Measurements from ENCODE around the gene KRTAP16-1. TPM values are rescaled to one million over a fixed set of nuclear protein-coding genes. Genes with fewer than 3 reads are reported as not detected.

Gene KRTAP16-1, protein sequence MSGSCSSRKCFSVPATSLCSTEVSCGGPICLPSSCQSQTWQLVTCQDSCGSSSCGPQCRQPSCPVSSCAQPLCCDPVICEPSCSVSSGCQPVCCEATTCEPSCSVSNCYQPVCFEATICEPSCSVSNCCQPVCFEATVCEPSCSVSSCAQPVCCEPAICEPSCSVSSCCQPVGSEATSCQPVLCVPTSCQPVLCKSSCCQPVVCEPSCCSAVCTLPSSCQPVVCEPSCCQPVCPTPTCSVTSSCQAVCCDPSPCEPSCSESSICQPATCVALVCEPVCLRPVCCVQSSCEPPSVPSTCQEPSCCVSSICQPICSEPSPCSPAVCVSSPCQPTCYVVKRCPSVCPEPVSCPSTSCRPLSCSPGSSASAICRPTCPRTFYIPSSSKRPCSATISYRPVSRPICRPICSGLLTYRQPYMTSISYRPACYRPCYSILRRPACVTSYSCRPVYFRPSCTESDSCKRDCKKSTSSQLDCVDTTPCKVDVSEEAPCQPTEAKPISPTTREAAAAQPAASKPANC
- total RNA-seq (2021), result not detected in 2 replicates
- Bru-seq, nascent RNA, result not detected
- BruChase-seq, experiment 1, labeled RNA remaining after a 2-hour chase, result not detected
- BruChase-seq, experiment 2, labeled RNA remaining after a 6-hour chase, result not detected
- long read RNA-seq, result 0 reads

DNA sequence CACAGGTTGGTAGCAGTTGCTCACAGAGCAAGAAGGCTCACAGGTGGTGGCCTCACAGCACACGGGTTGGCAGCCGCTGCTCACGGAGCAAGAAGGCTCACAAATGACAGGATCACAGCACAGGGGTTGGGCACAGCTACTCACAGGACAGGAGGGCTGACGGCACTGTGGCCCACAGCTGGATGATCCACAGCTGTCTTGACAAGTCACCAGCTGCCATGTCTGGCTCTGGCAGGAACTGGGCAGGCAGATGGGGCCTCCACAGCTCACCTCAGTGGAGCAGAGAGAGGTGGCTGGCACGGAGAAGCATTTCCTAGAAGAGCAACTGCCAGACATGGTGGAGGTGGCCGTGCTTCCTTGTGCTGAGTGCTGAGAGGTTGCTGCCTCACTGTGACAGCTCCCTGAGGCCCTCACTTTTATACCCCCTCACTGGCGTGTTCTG lies at the start of gene KRTAP16-1:
Gene KRTAP16-1, minus strand, starts transcription at position 392 of the 442 bp plus-strand sequence. Its CDS starts 56 bp downstream, at position 336.
- Histone ChIP-seq H3K4me1 (replicated peaks; ENCODE audit: insufficient read depth) (no peaks in the 10 kb centered on the region), H4K20me1 (ENCODE audit: insufficient read depth) (no peaks in the 10 kb centered on the region), H3K4me2 (no peak within 1 kb of the TSS), H2AFZ (no peak within 1 kb of the TSS), H3K27ac (no peak within 1 kb of the TSS), H3K9me3 (ENCODE audit: insufficient read depth, low read depth) (no peaks in the 10 kb centered on the region), H3K4me3 (no peak within 1 kb of the TSS), H3K79me2 (ENCODE audit: low read depth) (no peaks in the 10 kb centered on the region), H3K27me3 (ENCODE audit: insufficient read depth, low read depth) (no peaks in the 10 kb centered on the region), H3K36me3 (ENCODE audit: low read depth) (no peaks in the 10 kb centered on the region), H3K9me2 (ENCODE audit: insufficient read depth) (no peaks in the 10 kb centered on the region), H3F3A (ENCODE audit: insufficient read depth, low read depth) (no peaks in the 10 kb centered on the region)
- ChIA-PET POLR2A (ENCODE audit: unreplicated experiment) (no interaction called here), CTCF (no interaction called here)
- intact Hi-C loops (cut with micrococcal nuclease; ENCODE audit: unreplicated experiment), result no loop called here
- BruUV-seq (replicated peaks), result no TSS peak
- DNase-seq, result no peak
- TF ChIP-seq EZH2 (IDR thresholded peaks at IDR 0.05; ENCODE audit: low read depth), result no peak

DNA sequence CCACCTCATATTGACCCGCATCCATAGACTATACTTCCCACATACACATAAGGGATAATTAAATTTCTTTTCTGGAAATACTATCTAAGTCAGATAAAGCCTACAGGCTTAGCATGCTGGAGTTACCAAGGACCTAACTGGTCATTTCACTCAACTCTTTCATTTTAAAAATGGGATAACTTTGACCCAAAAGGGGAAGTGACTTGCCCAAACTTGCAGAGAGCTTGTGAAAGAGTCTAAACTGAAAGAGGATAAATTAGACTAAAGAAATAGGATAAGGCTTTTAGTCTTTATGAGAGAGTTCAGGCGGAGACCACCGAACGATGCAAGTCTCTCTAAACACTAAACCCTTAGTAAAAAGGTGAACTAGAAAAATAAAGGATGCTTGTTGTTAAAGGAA lies 45.4 kb upstream of the KRTAP16-1 start:
- TF ChIP-seq, protein P1, sequence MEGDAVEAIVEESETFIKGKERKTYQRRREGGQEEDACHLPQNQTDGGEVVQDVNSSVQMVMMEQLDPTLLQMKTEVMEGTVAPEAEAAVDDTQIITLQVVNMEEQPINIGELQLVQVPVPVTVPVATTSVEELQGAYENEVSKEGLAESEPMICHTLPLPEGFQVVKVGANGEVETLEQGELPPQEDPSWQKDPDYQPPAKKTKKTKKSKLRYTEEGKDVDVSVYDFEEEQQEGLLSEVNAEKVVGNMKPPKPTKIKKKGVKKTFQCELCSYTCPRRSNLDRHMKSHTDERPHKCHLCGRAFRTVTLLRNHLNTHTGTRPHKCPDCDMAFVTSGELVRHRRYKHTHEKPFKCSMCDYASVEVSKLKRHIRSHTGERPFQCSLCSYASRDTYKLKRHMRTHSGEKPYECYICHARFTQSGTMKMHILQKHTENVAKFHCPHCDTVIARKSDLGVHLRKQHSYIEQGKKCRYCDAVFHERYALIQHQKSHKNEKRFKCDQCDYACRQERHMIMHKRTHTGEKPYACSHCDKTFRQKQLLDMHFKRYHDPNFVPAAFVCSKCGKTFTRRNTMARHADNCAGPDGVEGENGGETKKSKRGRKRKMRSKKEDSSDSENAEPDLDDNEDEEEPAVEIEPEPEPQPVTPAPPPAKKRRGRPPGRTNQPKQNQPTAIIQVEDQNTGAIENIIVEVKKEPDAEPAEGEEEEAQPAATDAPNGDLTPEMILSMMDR (conservative IDR thresholded peaks at IDR 0.05), result no peak
- no peak for TF ChIP-seq EZH2 (IDR thresholded peaks at IDR 0.05; ENCODE audit: low read depth)
- Histone ChIP-seq H3K9me3 (ENCODE audit: insufficient read depth, low read depth) (no peaks in the 10 kb centered on the region), H3K4me2 (no peak overlapping the region), H3K27ac (no peak overlapping the region), H2AFZ (no peak overlapping the region), H3K36me3 (ENCODE audit: low read depth) (no peaks in the 10 kb centered on the region), H3F3A (ENCODE audit: insufficient read depth, low read depth) (peaks cover 9% of the 10 kb centered on the region; the same call in 1 of the 2 replicates), H4K20me1 (ENCODE audit: insufficient read depth) (no peaks in the 10 kb centered on the region), H3K79me2 (ENCODE audit: low read depth) (no peaks in the 10 kb centered on the region), H3K4me3 (no peak overlapping the region), H3K27me3 (ENCODE audit: insufficient read depth, low read depth) (no peaks in the 10 kb centered on the region), H3K9me2 (ENCODE audit: insufficient read depth) (0 out of 2 replicates have a peak, but pooled peaks cover 3% of the 10 kb centered on the region), H3K4me1 (replicated peaks; ENCODE audit: insufficient read depth) (peaks cover 16% of the 10 kb centered on the region)
- no peak for DNase-seq
- intact Hi-C loops (cut with micrococcal nuclease; ENCODE audit: unreplicated experiment), result no loop called here
- CTCF ChIA-PET, result no interaction called here
- POLR2A ChIA-PET (ENCODE audit: unreplicated experiment), result no interaction called here
- BruUV-seq (replicated peaks), result no TSS peak

DNA sequence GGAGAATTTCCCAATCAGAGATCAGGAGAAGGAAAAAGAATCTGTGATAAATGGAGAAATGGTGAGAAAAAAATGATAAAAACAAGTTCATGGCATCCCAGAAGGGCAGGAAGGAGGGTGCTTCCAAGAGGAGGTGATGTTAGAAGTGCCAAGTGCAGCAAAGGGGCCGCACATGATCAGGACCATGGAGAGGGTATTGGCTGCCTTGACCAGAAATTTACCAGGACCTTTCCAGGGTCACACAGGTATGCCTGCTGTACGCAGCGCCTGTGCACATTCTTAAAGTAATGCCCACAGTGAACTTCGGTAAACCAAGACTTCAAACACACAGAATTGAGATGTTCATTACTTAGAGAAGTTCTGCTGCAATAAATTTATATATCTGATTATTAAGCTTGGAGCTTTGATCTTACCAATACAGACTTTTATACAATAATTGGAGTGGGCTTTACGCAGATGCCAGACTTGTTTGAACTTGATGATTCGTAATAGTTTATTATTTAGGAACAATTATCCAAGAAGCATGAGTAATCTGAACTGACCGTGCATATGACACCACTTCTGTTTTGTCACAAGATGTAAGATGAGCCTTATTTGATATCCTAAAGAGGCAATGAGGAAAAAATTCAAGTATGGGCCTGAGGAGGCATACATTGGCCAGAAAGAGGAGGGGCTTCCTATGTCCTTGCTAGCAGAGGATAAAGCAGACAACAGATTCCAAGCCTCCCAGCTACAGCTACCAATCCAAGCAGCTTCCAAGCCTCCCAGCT lies 43.7 kb upstream of the KRTAP16-1 start:
- BruUV-seq (replicated peaks), result no TSS peak
- ChIA-PET POLR2A (ENCODE audit: unreplicated experiment) (interaction anchor here (0.6 kb wide), 1 partner anchor 246 kb away, joined by 3 read pairs; no protein-coding TSS in a partner anchor), CTCF (no interaction called here)
- intact Hi-C loops (cut with micrococcal nuclease; ENCODE audit: unreplicated experiment), result no loop called here
- Histone ChIP-seq H2AFZ (no peak overlapping the region), H3K4me2 (no peak overlapping the region), H3K4me3 (no peak overlapping the region), H3K9me2 (ENCODE audit: insufficient read depth) (0 out of 2 replicates have a peak, but pooled peaks cover 3% of the 10 kb centered on the region), H3K79me2 (ENCODE audit: low read depth) (no peaks in the 10 kb centered on the region), H3K9me3 (ENCODE audit: insufficient read depth, low read depth) (no peaks in the 10 kb centered on the region), H3K36me3 (ENCODE audit: low read depth) (no peaks in the 10 kb centered on the region), H3K4me1 (replicated peaks; ENCODE audit: insufficient read depth) (peaks cover 23% of the 10 kb centered on the region), H3K27me3 (ENCODE audit: insufficient read depth, low read depth) (no peaks in the 10 kb centered on the region), H3K27ac (no peak overlapping the region), H4K20me1 (ENCODE audit: insufficient read depth) (no peaks in the 10 kb centered on the region), H3F3A (ENCODE audit: insufficient read depth, low read depth) (peaks cover 21% of the 10 kb centered on the region)
- TF ChIP-seq, protein P1 (conservative IDR thresholded peaks at IDR 0.05), result no peak
- TF ChIP-seq EZH2 (IDR thresholded peaks at IDR 0.05; ENCODE audit: low read depth), result no peak
- DNase-seq, result peak in 1 of 2 experiments; percentile 52

Data from PC-9 (cell line).